OCI-LY1 (cell line): ENCODE results near the gene PTPRN2.

Source experiments
- H2AFZ ChIP-seq: fragments of 200-600 bp; sonication (generic), shearing (Covaris generic); 2 replicates; pipeline ENCODE4 v1.6.0; 2014; ENCODE audit warnings: antibody characterized with exemption, mild to moderate bottlenecking, low read length
- H3F3A ChIP-seq: fragments of 200-600 bp; sonication (generic), shearing (Covaris generic); 2 replicates; pipeline ENCODE4 v1.6.0; 2014; ENCODE audit warnings: mild to moderate bottlenecking, antibody characterized with exemption, low read length, moderate library complexity; ENCODE audit not compliant: insufficient read depth
- H3K27ac ChIP-seq: fragments of 200-600 bp; sonication (generic); 2 replicates; pipeline ENCODE4 v1.5.1; 2014; ENCODE audit warnings: low read length, mixed run types, mild to moderate bottlenecking, low read depth; ENCODE audit not compliant: poor library complexity, severe bottlenecking
- H3K27me3 ChIP-seq: fragments of 200-600 bp; sonication (generic); 2 replicates; pipeline ENCODE4 v1.6.0; 2014; ENCODE audit warnings: antibody characterized with exemption, mild to moderate bottlenecking, low read length, moderate library complexity; ENCODE audit not compliant: insufficient read depth
- H3K36me3 ChIP-seq: fragments of 200-600 bp; sonication (generic); 2 replicates; pipeline ENCODE4 v1.6.1; 2014; ENCODE audit warnings: mild to moderate bottlenecking, antibody characterized with exemption, low read length, moderate library complexity, mixed read lengths; ENCODE audit not compliant: insufficient read depth
- H3K4me1 ChIP-seq: fragments of 200-600 bp; sonication (generic); 2 replicates; pipeline ENCODE4 v1.5.1; 2014; ENCODE audit warnings: mild to moderate bottlenecking, low read length, moderate library complexity; ENCODE audit not compliant: insufficient read depth, severe bottlenecking
- H3K4me2 ChIP-seq: fragments of 200-600 bp; sonication (generic), shearing (Covaris generic); 2 replicates; pipeline ENCODE4 v1.6.1; 2014; ENCODE audit warnings: low read length
- H3K4me3 ChIP-seq: fragments of 200-600 bp; sonication (generic); 2 replicates; pipeline ENCODE4 v1.5.1; 2014; ENCODE audit warnings: low read length, low read depth, mild to moderate bottlenecking, mixed read lengths; ENCODE audit not compliant: poor library complexity, severe bottlenecking
- H3K79me2 ChIP-seq: fragments of 200-600 bp; shearing (Covaris generic); 2 replicates; pipeline ENCODE4 v1.6.1; 2016; ENCODE audit warnings: mixed run types, low read length, mixed read lengths; ENCODE audit not compliant: insufficient read depth
- H3K9ac ChIP-seq: fragments of 200-600 bp; sonication (generic), shearing (Covaris generic); 2 replicates; pipeline ENCODE4 v1.6.1; 2014; ENCODE audit warnings: mild to moderate bottlenecking, low read length, mixed read lengths
- H3K9me2 ChIP-seq: fragments of 200-600 bp; sonication (generic), shearing (Covaris generic); 2 replicates; pipeline ENCODE4 v1.6.1; 2014; ENCODE audit warnings: low read depth, mild to moderate bottlenecking, low read length, mixed read lengths
- H3K9me3 ChIP-seq: fragments of 200-600 bp; shearing (Covaris generic); 2 replicates; pipeline ENCODE4 v1.6.1; 2014; ENCODE audit warnings: low read length, mixed read lengths
- H4K20me1 ChIP-seq: fragments of 200-600 bp; sonication (generic), shearing (Covaris generic); 2 replicates; pipeline ENCODE4 v1.6.0; 2016; ENCODE audit warnings: mild to moderate bottlenecking, low read length; ENCODE audit not compliant: insufficient read depth
- EZH2 ChIP-seq: fragments of 200-600 bp; sonication (generic), shearing (Covaris generic); IDR thresholded peaks from 2 replicates; pipeline ENCODE4 v1.8.0; 2017; ENCODE audit warnings: borderline replicate concordance, mixed run types, mild to moderate bottlenecking, antibody characterized with exemption, low read length, moderate library complexity, mixed read lengths
- TF ChIP-seq, protein P1 (sequence below): fragments of 200-600 bp; sonication (generic), shearing (Covaris generic); IDR thresholded peaks from 2 replicates; pipeline ENCODE4 v1.5.1; 2017; ENCODE audit warnings: mild to moderate bottlenecking, antibody characterized with exemption, low read length, moderate library complexity, mixed read lengths

Gene PTPRN2

DNA sequence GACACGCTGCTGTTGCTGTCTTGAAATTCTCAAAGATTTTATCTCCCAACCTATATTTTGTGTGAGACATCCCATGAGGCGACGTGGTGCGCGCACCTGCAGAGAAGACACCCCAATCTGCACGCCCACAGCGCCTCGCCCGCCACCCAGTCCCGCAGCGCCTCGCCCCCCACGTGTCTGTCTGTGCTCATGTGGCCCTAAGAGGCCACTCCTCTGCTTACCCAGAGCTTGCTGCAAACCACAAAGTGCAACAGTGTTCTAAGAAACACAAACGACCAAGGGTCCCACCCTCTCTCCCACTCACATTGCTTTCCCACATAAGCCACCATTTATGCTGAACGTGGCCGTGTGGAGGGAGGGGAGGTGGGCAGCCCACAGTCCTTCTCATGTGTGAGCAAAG, 287.2 kb downstream of the PTPRN2 start:
- no peaks in the 10 kb centered on the region for H3K4me1 ChIP-seq
- no peaks in the 10 kb centered on the region for H3K9me3 ChIP-seq
- no peak overlapping the region for H3K4me2 ChIP-seq
- peaks cover 8% of the 10 kb centered on the region; the same call in 1 of the 2 replicates for H3K27me3 ChIP-seq
- no peak overlapping the region for H3K4me3 ChIP-seq
- no peaks in the 10 kb centered on the region for H3K79me2 ChIP-seq
- H2AFZ ChIP-seq: no peak overlapping the region
- no peak overlapping the region for H3K9ac ChIP-seq
- H3K27ac ChIP-seq: no peak overlapping the region
- no peak for TF ChIP-seq EZH2
- TF ChIP-seq, protein P1, sequence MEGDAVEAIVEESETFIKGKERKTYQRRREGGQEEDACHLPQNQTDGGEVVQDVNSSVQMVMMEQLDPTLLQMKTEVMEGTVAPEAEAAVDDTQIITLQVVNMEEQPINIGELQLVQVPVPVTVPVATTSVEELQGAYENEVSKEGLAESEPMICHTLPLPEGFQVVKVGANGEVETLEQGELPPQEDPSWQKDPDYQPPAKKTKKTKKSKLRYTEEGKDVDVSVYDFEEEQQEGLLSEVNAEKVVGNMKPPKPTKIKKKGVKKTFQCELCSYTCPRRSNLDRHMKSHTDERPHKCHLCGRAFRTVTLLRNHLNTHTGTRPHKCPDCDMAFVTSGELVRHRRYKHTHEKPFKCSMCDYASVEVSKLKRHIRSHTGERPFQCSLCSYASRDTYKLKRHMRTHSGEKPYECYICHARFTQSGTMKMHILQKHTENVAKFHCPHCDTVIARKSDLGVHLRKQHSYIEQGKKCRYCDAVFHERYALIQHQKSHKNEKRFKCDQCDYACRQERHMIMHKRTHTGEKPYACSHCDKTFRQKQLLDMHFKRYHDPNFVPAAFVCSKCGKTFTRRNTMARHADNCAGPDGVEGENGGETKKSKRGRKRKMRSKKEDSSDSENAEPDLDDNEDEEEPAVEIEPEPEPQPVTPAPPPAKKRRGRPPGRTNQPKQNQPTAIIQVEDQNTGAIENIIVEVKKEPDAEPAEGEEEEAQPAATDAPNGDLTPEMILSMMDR: no peak
- H3K36me3 ChIP-seq: no peaks in the 10 kb centered on the region
- no peaks in the 10 kb centered on the region for H3K9me2 ChIP-seq
- H3F3A ChIP-seq: no peaks in the 10 kb centered on the region
- H4K20me1 ChIP-seq: no peaks in the 10 kb centered on the region

DNA sequence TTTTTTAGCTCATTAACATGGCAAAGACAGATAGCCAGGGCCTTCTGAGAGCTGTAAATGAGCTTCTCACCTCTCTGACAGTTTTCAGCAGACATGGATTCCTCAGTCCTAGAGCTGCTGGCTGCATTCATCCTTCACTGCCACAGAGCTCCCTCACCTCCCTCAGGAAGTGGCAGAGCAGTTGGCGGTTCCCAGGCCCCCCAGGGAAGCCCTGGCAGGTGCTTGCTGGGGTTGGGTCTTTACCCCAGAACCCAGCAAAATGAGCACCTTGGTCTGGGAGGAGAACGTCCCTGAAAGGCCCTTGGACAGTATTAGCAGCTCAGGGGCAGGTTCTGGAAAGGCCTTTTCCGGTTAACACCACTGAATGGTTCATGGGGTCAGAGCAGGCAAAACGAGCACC, 288.0 kb downstream of the PTPRN2 start:
- H3K9ac ChIP-seq: no peak overlapping the region
- no peak for TF ChIP-seq EZH2
- TF ChIP-seq, protein P1: no peak
- no peak overlapping the region for H3K4me2 ChIP-seq

DNA sequence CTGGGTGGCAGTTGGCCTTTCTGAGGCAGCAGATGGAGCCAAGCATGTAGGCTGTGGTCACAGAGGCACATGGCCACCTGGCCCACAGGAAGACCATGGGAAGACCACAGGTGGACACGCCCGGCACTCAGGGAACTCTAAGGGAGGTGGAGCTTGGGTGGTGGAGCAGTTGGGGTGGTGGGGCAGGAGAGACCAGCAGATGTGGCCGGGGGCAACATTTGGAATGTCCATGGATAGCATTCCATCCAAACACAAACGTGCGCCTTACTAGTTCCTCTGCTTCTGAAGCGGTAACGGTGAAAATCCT, 290.9 kb downstream of the PTPRN2 start:
- H3K27ac ChIP-seq: no peak overlapping the region
- peaks cover 3% of the 10 kb centered on the region; the same call in 1 of the 2 replicates for H3K27me3 ChIP-seq
- no peak overlapping the region for H3K9ac ChIP-seq
- H3K79me2 ChIP-seq: no peaks in the 10 kb centered on the region
- H3K4me2 ChIP-seq: no peak overlapping the region
- no peaks in the 10 kb centered on the region for H3K4me1 ChIP-seq
- H3K4me3 ChIP-seq: no peak overlapping the region
- H4K20me1 ChIP-seq: no peaks in the 10 kb centered on the region
- no peaks in the 10 kb centered on the region for H3K9me3 ChIP-seq
- no peaks in the 10 kb centered on the region for H3K9me2 ChIP-seq
- no peaks in the 10 kb centered on the region for H3F3A ChIP-seq
- no peak overlapping the region for H2AFZ ChIP-seq
- H3K36me3 ChIP-seq: no peaks in the 10 kb centered on the region
- TF ChIP-seq, protein P1: no peak
- TF ChIP-seq EZH2: no peak

More for the DNA sequence above, 288.0 kb downstream of the PTPRN2 start:
- H3K9me3 ChIP-seq: no peaks in the 10 kb centered on the region
- peaks cover 8% of the 10 kb centered on the region; the same call in 1 of the 2 replicates for H3K27me3 ChIP-seq
- no peaks in the 10 kb centered on the region for H3K79me2 ChIP-seq
- no peak overlapping the region for H3K4me3 ChIP-seq
- H4K20me1 ChIP-seq: no peaks in the 10 kb centered on the region
- no peaks in the 10 kb centered on the region for H3F3A ChIP-seq
- no peak overlapping the region for H2AFZ ChIP-seq
- no peaks in the 10 kb centered on the region for H3K9me2 ChIP-seq
- no peaks in the 10 kb centered on the region for H3K36me3 ChIP-seq
- H3K4me1 ChIP-seq: no peaks in the 10 kb centered on the region
- H3K27ac ChIP-seq: no peak overlapping the region
